HG02571 (cell line): ENCODE measurements around the gene SPAG8.

ENCODE experiments used
- ATAC-seq: cut with Tn5 transposase; IDR thresholded peaks from one replicate; pipeline ENCODE4 v1.9.1; 2021; ENCODE audit warnings: mild to moderate bottlenecking, moderate library complexity; ENCODE audit not compliant: unreplicated experiment

Gene SPAG8

DNA sequence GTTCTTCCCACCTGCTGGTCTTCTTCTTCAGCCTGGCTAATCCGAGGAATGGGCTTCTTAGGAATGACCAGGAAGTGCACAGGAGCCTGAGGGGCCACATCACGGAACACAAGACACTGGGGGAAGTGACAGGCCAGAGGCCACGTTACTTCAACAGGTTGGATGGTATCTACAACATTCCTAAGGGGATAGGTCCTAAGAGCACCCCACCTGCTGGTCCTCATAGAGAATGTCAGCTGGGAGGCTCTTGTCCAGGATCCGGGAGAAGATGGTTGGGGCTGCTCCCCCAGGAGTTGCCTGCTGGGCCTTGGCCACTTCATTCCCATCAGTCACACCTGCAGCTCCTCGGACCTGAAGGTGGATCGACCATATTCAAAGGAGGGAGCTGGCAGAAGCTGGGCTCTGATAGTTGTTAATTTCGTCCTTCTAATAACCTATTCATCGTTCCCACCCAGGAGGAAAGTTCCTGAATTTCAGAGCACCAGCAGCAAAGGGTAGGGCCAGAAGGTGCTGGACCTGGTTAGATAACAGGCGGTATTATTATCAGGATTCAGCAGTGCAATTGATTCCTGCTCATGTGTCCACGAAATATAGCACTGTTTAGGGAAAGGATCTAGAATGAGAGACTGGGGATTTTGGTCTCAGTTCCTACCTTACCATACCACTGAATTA lies 1.5 kb upstream of the SPAG8 start:
- no peak for ATAC-seq

DNA sequence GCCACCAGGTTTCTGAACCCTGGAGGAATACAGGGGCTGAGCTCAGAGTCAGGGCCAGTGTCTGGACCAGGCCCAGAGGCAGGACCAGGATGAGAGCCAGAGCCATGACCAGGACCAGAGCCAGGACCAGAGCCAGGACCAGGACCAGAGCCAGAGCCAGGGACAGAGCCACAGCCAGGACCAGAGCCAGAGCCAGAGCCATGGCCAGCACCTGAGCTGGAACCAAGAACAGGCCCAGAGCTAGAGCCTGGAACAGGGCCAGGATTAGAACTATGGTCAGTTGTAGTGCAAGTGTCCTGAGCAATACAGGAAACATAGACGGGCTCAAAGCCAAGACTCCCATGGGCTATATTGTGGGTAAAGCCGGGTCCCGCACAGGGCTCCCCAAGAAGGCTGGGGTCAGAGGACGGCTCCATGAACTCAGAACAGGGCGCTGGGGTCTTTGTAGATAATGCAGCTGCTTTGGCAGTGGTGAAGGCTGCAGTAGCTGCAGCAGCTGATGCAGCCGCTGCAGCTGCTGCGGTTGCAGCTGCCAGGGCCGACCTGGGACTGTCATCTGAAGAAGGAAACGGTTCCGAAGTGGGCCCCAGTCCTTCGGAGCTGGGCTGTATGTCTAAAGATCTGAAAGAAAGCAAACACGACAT lies 559 bp downstream of the SPAG8 start:
- no peak for ATAC-seq

DNA sequence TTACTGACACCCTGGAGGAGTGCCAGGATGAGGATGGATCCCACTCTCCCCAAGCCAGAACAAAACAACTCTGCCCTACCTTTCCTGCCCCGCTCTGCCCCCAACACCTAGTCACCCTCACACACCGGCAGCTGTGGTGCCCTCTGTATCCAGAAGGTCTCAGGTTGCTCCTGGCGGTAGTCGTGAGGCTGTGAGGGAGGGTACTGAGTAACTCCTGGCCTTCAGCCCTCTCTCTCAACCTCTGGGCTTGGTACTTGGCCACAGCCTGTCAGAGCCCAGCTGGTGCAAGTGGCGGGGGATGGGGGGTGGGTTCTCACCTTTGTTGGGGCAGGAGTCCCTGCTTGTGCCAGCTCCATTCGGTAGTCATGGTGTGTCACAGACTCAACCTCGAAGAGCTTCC lies 1.9 kb downstream of the SPAG8 start:
- no peak for ATAC-seq

DNA sequence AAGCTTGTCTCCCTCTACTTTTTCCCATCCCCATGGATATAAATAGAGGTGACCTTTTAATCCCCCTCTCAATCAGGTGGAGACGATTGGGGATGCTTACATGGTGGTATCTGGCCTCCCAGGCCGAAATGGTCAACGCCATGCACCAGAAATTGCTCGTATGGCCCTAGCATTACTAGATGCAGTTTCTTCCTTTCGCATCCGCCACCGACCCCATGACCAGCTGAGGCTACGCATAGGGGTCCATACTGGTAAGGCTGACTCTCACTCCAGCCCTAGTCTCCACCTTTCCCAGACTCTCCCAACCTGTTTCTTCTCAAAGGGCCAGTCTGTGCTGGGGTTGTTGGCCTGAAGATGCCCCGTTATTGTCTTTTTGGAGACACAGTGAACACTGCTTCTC lies 3.6 kb downstream of the SPAG8 start:
- no peak for ATAC-seq

DNA sequence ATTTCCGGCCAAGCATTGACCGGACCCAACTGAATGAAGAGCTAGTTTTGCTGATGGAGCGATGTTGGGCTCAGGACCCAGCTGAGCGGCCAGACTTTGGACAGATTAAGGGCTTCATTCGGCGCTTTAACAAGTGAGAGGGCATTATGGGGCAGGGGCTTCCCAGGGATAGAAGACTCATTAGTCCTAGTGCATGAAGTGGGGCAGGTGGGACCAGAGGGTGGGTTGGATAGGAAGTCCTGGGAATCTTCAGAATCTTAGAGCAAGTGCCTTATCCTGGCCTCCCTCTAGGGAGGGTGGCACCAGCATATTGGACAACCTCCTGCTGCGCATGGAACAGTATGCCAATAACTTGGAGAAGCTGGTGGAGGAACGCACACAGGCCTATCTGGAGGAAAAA lies 6.0 kb downstream of the SPAG8 start:
- ATAC-seq = no peak

DNA sequence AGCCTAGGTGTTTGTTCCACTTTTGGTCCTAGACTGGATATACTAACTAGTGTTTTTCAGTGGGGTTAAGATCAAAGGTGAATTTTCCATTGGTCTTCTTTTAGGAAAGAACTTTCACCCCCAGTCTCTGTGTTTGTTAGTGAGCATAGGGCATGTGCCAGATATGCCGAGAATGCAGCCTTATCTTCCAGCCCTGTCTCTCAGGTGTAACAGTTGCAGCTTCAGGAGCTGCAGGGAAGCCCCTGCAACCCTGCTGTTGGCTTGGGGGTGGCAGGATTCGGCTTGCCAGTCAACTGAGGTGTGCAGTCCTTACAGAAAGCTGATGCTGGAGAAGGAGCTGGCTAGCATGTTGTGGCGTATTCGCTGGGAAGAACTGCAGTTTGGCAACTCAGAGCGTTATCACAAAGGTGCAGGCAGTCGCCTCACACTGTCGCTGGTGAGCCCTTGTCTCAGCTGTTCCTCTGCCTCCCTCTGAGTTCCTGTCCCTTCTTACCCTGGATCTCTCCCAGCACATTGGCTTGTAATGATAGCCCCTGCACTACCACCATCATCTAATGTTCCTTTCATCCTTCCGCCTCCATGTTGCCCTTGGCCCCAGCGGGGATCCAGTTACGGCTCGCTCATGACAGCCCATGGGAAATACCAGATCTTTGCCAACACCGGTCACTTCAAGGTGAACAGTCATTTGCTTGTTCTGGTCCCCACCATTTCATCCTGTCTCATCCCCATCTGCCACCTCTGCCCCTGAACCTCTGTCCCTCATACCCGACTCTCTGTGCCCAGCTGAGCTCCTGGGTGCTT lies 10.5 kb downstream of the SPAG8 start:
- ATAC-seq = no peak

DNA sequence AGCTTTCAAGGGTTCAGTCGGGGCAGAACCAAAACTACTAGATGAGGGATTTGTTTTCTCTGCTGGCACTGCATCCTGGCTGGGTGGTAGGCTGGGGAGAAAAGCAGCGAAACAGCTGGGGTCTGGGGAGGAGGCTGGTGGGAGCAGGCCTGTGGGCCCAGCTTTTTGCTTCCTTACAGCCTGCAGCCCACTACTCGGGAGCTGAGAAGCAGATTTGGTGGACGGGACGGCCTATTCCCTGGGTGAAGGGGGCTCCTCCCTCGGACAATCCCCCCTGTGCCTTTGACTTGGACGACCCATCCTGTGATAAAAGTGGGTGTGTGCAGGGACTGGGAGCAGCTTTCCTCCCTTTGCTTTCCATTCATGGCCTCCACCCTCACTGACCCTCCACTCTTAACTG lies 11.5 kb downstream of the SPAG8 start:
- ATAC-seq = no peak

DNA sequence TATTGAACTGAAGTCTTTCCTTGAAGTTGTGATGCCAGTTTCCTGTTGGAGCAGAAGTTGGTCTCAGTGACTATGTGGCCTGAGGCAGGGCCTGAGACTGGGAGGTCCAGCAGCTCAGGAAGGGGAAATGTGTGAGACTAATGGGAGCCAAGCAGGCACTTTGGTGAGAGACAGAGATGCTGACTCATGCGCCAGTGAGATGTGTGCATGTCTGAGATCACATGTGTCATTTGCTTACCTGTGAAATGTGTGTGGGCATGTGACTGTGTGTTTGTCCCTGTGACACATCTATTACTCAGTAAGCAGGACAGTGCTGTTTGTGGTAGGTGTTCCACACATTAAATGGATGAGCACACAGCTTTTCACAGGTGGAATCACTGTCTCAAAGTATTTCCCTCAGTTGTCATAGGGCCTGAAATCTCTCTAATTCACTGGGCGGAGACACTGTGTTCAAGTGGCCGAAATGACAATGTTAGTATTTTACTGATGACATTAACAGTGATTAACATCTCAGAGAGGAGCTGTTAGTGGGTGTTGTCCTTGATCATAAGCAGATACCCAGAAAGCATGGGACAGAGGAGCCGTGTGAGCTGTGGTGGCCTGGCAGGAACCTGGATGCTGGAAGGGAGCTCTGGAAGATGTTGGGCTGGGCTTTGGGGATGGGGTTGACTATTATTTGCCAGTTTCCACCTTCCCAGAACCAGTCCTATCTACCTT lies 13.2 kb downstream of the SPAG8 start:
- ATAC-seq = peak; percentile 53

DNA sequence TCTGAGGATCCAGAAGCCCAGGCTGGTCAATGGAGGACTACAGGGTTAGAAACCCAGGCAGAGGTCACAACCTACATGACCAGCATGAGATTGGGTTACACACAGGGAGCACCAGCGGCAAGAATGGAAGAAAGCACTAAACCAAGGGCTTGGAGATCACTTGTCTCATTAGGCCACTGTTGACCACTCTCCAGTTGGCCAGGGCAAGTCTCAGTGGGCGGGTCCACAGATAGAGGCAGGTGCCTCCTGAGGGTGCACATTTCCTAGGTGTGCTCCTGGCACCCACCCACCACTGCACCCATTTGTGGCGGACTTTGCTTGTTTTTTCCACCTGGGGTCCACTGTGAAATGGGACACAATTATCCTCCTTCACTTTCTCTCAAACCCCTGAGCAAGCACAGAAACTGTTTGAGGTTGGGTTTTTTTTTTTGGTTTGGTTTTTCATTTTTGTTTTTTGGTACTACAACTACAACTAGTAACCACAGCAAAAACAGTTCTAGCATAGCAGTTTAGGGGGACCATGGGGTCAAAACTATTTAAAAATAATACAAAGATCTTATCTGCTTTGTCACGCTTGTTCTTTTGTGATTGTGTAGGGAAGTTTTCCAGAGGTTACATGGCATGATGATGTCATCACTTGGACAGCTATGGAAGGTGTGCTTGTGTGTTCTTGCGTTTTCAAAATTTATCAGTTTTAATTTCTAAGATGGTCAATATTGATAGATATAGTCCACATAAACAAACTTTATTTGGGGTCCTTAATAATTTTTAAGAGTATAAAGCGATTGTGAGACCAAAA lies 14.6 kb downstream of the SPAG8 start:
- no peak for ATAC-seq

DNA sequence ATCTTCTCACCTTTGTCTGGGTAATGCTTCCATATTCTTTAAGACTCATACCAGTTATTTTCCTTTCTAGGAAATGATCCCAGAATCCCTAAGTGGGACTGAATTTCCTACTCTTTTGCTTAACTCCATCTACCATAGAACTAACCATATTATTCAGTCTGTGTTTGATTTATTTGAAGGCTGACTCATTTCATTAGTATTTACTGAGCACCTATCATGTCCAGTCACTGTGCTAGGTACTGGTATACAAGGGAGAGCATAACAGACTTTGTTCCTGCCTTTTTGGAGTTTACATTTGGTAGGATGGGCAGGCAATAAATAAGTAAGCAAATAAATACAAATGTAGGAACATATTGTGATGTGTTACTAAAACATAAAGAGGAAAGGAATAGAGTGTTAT lies 16.4 kb downstream of the SPAG8 start:
- no peak for ATAC-seq

DNA sequence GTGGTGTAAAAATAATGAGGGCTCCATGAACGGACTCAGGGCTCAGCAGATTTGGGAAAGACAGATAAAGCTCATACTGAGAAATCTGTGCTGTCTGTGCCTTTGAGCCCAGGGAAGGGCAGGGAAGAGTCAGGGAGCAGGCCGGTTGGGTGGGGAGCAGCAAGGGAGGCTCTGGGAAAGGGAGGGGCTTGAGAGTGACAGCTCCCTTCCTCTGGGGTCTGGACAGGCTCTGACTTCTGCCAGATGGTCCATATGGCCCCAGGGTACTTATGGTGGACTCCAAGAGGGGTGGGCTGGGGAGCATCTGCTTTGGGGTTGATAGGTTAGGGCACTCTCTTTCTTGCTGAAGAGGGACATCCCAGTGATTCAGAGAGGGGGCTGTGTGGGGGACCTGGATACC lies 18.6 kb downstream of the SPAG8 start:
- no peak for ATAC-seq

DNA sequence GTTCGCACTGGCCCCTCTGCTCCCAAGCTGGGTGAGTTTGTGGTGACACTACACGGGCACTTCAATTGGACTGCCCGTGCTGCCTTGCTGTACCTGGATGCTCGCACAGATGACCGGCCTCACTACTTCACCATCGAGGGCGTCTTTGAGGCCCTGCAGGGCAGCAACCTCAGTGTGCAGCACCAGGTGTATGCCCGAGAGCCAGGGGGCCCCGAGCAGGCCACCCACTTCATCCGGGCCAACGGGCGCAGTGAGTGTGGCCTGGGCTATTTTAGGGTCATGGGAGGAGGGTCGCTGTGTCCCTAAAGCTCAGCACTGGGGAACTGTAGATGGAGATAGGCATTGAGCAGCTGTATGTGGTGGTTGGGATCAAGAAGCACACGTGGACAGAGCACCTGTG lies 19.2 kb downstream of the SPAG8 start:
- no peak for ATAC-seq

DNA sequence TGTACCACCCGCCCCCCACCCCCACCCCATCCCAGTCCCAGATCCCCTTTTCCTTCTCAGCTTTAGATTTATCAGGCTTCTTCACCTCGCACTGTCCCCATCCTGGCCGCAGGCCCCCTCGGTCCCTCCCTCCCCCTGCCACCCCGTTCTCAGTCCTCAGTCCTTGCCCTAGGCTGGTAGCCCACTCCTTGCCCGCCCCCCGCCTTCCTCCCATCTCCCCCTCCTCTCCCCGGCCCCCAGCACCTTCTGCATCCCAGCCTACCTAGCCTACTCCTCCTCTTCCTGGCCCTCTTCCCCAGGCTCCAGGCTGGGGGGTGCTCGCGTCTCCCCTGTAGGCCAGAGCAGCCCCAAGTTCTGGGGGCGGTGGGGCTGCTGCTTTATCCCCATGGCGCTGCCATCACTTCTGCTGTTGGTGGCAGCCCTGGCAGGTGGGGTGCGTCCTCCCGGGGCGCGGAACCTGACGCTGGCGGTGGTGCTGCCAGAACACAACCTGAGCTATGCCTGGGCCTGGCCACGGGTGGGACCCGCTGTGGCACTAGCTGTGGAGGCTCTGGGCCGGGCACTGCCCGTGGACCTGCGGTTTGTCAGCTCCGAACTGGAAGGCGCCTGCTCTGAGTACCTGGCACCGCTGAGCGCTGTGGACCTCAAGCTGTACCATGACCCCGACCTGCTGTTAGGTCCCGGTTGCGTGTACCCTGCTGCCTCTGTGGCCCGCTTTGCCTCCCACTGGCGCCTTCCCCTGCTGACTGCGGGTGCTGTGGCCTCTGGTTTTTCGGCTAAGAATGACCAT lies 19.8 kb downstream of the SPAG8 start:
- ATAC-seq = no peak

DNA sequence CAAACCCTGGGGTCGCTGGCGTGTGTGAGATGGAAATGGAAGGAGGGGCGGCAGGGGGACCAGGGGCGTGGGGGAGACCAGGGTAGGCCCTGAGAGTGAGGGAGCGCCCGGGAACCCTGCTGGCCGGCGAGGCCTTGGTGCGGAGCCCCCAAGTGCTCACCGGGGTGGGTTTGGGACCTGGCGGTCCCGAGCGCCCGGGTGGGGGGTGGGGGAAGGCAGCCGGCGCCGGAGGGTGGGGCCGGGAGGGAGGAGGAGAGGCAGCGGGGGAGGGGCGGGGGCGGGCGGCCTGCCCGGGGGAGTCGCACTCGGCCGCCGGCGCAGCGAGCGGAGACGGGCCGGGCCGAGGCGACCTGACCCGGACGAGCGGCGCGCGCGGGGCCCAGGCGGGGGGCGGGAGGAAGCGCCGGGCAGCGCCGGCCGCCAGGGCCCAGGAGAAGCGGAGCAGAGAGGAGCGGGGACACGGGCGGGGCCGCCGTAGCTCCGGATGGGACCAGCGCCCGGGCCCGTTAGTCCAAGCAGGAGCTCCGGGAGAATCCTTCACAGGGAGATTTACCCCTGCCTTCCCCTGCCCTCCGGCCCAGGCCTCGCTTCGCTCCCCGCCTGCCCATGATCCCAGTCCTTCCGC lies 20.7 kb downstream of the SPAG8 start, which contains the start of gene NPR2:
Gene NPR2, plus strand, starts transcription at position 295 of the 625 bp plus-strand sequence. CDS start 818 bp downstream, outside the sequence.
- no peak for ATAC-seq

DNA sequence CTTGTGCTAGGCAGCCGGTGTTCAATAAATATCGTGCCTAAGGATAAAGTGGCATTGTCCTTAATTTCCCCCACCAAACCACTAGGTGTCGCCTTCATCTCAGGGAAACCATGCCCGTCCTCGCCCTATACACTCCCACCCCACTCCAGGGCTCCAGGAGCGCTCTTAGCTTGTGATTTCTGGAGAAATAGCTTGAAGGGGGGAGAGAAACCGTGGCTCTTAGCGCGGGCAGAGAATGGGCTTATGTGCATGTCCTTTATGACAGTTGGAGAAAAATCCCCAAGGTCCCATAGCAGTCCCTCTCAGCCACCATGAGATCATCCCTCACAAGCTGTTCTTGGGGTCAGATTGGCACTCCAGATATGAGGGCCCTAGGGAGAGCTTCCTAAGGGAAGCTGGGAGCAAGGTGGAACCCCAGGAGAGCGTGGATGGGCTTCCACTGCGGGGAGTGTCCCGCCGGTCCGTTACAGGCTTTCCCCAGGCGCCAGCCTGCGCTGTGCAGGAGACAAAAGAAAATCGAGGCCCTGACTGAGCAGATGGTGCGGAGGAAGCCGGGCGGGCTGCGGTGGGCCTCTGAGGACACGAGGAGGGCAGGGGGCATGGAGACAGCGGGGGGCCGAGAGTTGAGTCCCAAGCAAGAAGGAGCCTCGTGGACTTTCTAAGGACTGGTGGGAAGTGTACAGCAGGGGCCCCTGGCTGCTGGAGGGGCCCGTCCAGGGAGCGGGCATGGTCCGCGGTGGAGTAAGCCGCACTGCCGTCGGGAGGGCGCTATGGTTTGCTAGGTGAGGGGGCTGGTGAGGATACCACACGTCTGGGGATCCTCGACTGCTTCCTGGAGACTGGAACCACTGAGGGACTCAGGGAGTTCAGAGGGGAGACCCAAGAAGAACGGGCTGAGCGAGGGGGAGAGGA lies 21.4 kb downstream of the SPAG8 start:
- ATAC-seq = peak; percentile 58

DNA sequence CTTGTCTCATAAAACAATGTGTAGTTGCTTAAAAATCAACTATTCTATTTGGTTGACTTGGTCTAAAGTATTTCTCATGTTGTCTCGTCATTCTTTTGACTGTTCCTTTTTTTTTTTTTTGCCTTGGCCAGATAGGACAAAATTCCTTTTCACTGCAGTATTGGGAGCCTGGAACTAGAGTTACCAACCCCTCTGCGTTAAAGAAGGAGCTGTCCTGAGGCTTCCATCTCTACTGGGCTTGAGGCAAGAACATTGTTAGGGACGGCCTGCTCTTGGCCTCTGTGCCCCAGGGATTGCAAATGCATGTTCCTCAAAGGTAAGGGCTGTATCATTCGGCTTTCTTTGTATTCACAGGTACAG lies 22.1 kb downstream of the SPAG8 start:
- ATAC-seq = no peak

DNA sequence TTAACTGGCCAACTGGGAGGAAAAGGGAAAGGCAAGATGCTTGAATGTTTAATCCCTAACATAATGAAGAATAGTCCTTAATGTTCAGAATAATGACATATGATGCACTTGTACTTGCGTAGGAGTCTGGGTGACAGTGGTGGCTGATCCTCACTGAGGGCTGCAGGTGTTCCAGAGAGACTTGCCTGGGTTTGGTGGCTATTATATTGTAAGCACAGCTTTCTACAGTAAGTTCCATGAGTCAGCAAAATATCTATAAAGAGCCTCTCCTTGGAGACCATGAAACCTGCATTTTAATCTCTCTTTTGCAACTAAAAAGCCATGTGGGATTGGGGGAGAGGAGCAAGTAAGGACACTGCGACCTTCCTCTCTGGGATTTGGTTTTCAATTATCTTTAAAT lies 22.5 kb downstream of the SPAG8 start:
- no peak for ATAC-seq

DNA sequence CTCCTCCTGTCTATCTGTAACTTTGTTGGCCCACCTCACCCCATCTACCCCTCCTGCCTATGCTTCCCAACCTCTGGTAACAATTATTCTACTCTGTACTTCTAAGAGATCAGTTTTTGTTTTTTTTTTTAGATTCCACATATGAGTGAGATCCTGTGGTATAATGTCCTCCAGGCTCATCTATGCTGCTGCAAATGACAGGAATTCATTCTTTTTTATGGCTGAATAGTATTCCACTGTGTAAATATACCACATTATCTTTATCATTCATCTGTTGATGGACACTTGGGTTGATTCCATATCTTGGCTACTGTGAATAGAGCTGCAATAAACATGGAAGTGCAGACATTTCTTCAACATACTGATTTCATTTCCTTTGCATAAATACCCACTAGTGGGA lies 28.6 kb downstream of the SPAG8 start:
- no peak for ATAC-seq
